K562 (cell line): Measurements from ENCODE around the gene GASK1A. TPM values are rescaled to one million over a fixed set of nuclear protein-coding genes. Genes with fewer than 3 reads are reported as not detected.
A peak's percentile ranks its signal among the peaks of the same experiment; 100 is the strongest.

Experiments used
- ATAC-seq: fragments of 200-7000 bp; cut with Tn5 transposase; 3 replicates; pipeline ENCODE4 v1.9.1; 2020; ENCODE audit warnings: moderate library complexity
- BruUV-seq: library from RNA; stranded (reverse); fragments of 400-500 nt; replicated peaks from 2 replicates; lab custom pipeline; 2021; lab: Mats Ljungman, UMichigan
- CTCF ChIA-PET: fragments of 300-600 bp; formaldehyde crosslinking; extraction: SDS; loops from one replicate; lab custom pipeline; 2021; ENCODE audit warnings: low intra/inter-chr PET ratio; lab: Yijun Ruan, JAX
- POLR2A ChIA-PET: fragments of 300-600, 350-650 bp; sonication (Branson Sonifier 250); formaldehyde crosslinking; extraction: SDS; loops from one replicate; lab custom pipeline; 2021; ENCODE audit warnings: antibody characterized with exemption, inconsistent platforms; lab: Yijun Ruan, JAX
- DNase-seq, 4 experiments: peaks; one replicate each; pipeline versions ENCODE4 v3.0.0 to v3.0.0-alpha.2; 2011 to 2018; ENCODE audit warnings: low spot score in 3 of 4, mixed read lengths in 3 of 4; ENCODE audit errors: extremely low read depth in 1 of 4
- FAIRE-seq: peaks from 2 replicates; lab custom pipeline; 2011; peaks lifted over from hg19 to GRCh38; lab: Jason Lieb, UNC
- H2AFZ ChIP-seq: 2 replicates; pipeline ENCODE4 v1.6.0; 2011; ENCODE audit warnings: low read depth, low read length, control low read depth, inconsistent platforms
- H3K27ac ChIP-seq: fragments of 200-600 bp; 3 replicates; pipeline ENCODE4 v1.8.0; 2011; ENCODE audit warnings: low read depth, mild to moderate bottlenecking, control low read depth, inconsistent platforms, low read length, moderate library complexity, mixed read lengths; ENCODE audit errors: extremely low read depth
- H3K27me3 ChIP-seq, 2 experiments: fragments of 300-600 bp in 1 of 2; 2 replicates in 1 of 2; 3 replicates in 1 of 2; pipeline versions ENCODE4 v1.6.0 to v1.8.0; 2011; ENCODE audit warnings: inconsistent platforms in 2 of 2, low read length in 2 of 2, mild to moderate bottlenecking in 1 of 2, mixed read lengths in 1 of 2, moderate library complexity in 1 of 2; ENCODE audit not compliant: control insufficient read depth in 2 of 2, insufficient read depth in 2 of 2
- H3K36me3 ChIP-seq: fragments of 300-600 bp; 3 replicates; pipeline ENCODE4 v1.8.0; 2011; ENCODE audit warnings: mild to moderate bottlenecking, low read length, inconsistent platforms; ENCODE audit not compliant: control insufficient read depth, insufficient read depth
- H3K4me1 ChIP-seq, 2 experiments: fragments of 200-600 bp in 1 of 2; replicated peaks in 1 of 2; 2 replicates in 1 of 2; 3 replicates in 1 of 2; pipeline versions ENCODE4 v1.5.1 to v1.8.0; 2011; ENCODE audit warnings: inconsistent platforms in 2 of 2, low read length in 2 of 2, mild to moderate bottlenecking in 1 of 2, mixed read lengths in 1 of 2, moderate library complexity in 1 of 2; ENCODE audit not compliant: control insufficient read depth in 2 of 2, insufficient read depth in 2 of 2
- H3K4me2 ChIP-seq: 2 replicates; pipeline ENCODE4 v1.6.1; 2011; ENCODE audit warnings: low read length, control low read depth, inconsistent platforms, mixed read lengths; ENCODE audit not compliant: insufficient read depth
- H3K4me3 ChIP-seq: fragments of 200-600 bp; sonication (generic), shearing (Covaris generic); 2 replicates; pipeline ENCODE4 v1.5.1; 2016; ENCODE audit warnings: control low read depth, inconsistent platforms
- H3K79me2 ChIP-seq: fragments of 200-600 bp; 3 replicates; pipeline ENCODE4 v1.8.0; 2011; ENCODE audit warnings: low read length, inconsistent platforms; ENCODE audit not compliant: control insufficient read depth, insufficient read depth
- H3K9ac ChIP-seq, 2 experiments: 2 replicates each; pipeline versions ENCODE4 v1.6.0 to v1.6.1; 2011; ENCODE audit warnings: low read depth in 2 of 2, low read length in 2 of 2, control low read depth in 1 of 2, inconsistent platforms in 1 of 2, mild to moderate bottlenecking in 1 of 2, mixed read lengths in 1 of 2; ENCODE audit not compliant: insufficient read depth in 1 of 2
- H3K9me1 ChIP-seq: one replicate; pipeline ENCODE4 v1.6.0; 2011; ENCODE audit warnings: inconsistent platforms, mild to moderate bottlenecking, low read length, moderate library complexity; ENCODE audit not compliant: control insufficient read depth, insufficient read depth
- H3K9me3 ChIP-seq: replicated peaks from 2 replicates; pipeline ENCODE4 v1.5.1; 2011; ENCODE audit warnings: low read depth, low read length, inconsistent platforms; ENCODE audit not compliant: control insufficient read depth, insufficient read depth
- H4K20me1 ChIP-seq: replicated peaks from 2 replicates; pipeline ENCODE4 v1.6.1; 2011; ENCODE audit warnings: low read length, inconsistent platforms, mixed read lengths; ENCODE audit not compliant: control insufficient read depth, insufficient read depth
- CBFA2T3 ChIP-seq: fragments of 450-650 bp; IDR thresholded peaks from 2 replicates; pipeline ENCODE4 v1.6.1; 2017
- CCNT2 ChIP-seq: IDR thresholded peaks from 2 replicates; pipeline ENCODE4 v1.6.1; 2011; ENCODE audit warnings: borderline replicate concordance, low read depth, mild to moderate bottlenecking, moderate library complexity, mixed read lengths, low read length; ENCODE audit not compliant: insufficient read length; ENCODE audit errors: extremely low read depth
- COPS2 ChIP-seq: fragments of 450-650 bp; conservative IDR thresholded peaks from 2 replicates; pipeline ENCODE4 v1.6.1; 2016; ENCODE audit warnings: mild to moderate bottlenecking, moderate library complexity
- ELK3 ChIP-seq: fragments of 450-650 bp; formaldehyde crosslinking; IDR thresholded peaks from 2 replicates; pipeline ENCODE4 v1.4.0; 2020; ENCODE audit warnings: mild to moderate bottlenecking
- EP300 ChIP-seq: IDR thresholded peaks from 2 replicates; pipeline ENCODE4 v1.6.1; 2012; ENCODE audit warnings: low read length, improper control_type of control experiment
- HES1 ChIP-seq: fragments of 450-650 bp; IDR thresholded peaks from 2 replicates; pipeline ENCODE4 v1.6.1; 2016; ENCODE audit warnings: low read depth, mild to moderate bottlenecking, moderate library complexity
- IFI16 ChIP-seq: fragments of 250-450 bp; sonication (Bioruptor Pico); IDR thresholded peaks from 2 replicates; pipeline ENCODE4 v2.1.2; 2022; ENCODE audit warnings: mild to moderate bottlenecking, inconsistent platforms
- MECOM ChIP-seq: fragments of 250-450 bp; sonication (Bioruptor Pico); IDR thresholded peaks from 2 replicates; pipeline ENCODE4 v1.8.0; 2022; ENCODE audit warnings: inconsistent platforms
- SMARCB1 ChIP-seq: IDR thresholded peaks from 2 replicates; pipeline ENCODE4 v1.6.1; 2011; ENCODE audit warnings: improper control_type of control experiment, low read depth; ENCODE audit not compliant: insufficient read length
- SRF ChIP-seq, 2 experiments: fragments of 250-450, 450-650 bp in 1 of 2; sonication (Bioruptor Pico) in 1 of 2; sonication (generic) in 1 of 2; formaldehyde crosslinking; IDR thresholded peaks; 2 replicates each; pipeline versions ENCODE4 v1.5.0 to v1.5.1; 2020 to 2022; ENCODE audit warnings: mild to moderate bottlenecking in 1 of 2, missing genetic modification reagents in 1 of 2
- TCF3 ChIP-seq: sonication (generic); formaldehyde crosslinking; IDR thresholded peaks from 2 replicates; pipeline ENCODE4 v1.4.0; 2020; ENCODE audit warnings: mild to moderate bottlenecking, missing genetic modification reagents
- ZNF232 ChIP-seq: sonication (generic); formaldehyde crosslinking; IDR thresholded peaks from 2 replicates; pipeline ENCODE4 v1.8.0; 2022; ENCODE audit warnings: mild to moderate bottlenecking, missing genetic modification reagents
- WGBS: fragments of 100-300 bp; shearing (Covaris generic); methylation state at CpG from one replicate; pipeline ENCODE4 v1.1.6; 2016; ENCODE audit warnings: low coverage, mixed read lengths; ENCODE audit not compliant: insufficient coverage; ENCODE audit errors: missing lambda C conversion rate; 5-methylcytosine and 5-hydroxymethylcytosine counted together
- in situ Hi-C: fragments of 300-500 bp; cut with MboI; formaldehyde crosslinking; loops from 4 replicates; pipeline ENCODE4 v1.15.0; 2018; ENCODE audit warnings: inconsistent platforms, mixed read lengths
- intact Hi-C: fragments of 100-400 bp; cut with micrococcal nuclease; formaldehyde crosslinking; loops from 2 replicates; pipeline ENCODE4 v1.14.2; 2022
- polyA plus RNA-seq, 8 experiments: library from polyadenylated mRNA; depleted of rRNA in 4 of 8; stranded (reverse) in 5 of 8; unstranded in 3 of 8; fragments of >200 nt; fragmentation: Nextera tagmentation in 2 of 8; fragmentation: Illumina TruSeq in 1 of 8; extraction: Ambion mirVana in 2 of 8; extraction: Trizol in 1 of 8; gene quantifications; 2 replicates each; pipeline versions ENCODE4 v1.2.1 to v1.2.3, GENCODE V29; 2011 to 2014; ENCODE audit warnings: inconsistent platforms in 1 of 8, missing spikeins in 1 of 8
- total RNA-seq, 7 experiments: library from RNA; depleted of rRNA in 6 of 7; stranded (reverse); fragments of >200 nt in 6 of 7; fragmentation: Illumina TruSeq in 2 of 7; extraction: Trizol in 2 of 7; gene quantifications; 2 replicates each; pipeline versions ENCODE4 v1.2.1 to v1.2.3, GENCODE V29; 2011 to 2021; ENCODE audit warnings: low replicate concordance in 1 of 7

The GASK1A gene
- total and polyA plus RNA-seq, 9 of the 15 experiments (the other 6 are each of a cell fraction or from before 2014, with no cell fraction given), result 0.04 to 0.11 (median 0.05) TPM; not detected in 5

- TF ChIP-seq CCNT2, result no peak
- no peak for TF ChIP-seq HES1
- TF ChIP-seq IFI16 (CRISPR knock-in tag), result no peak
- TF ChIP-seq SMARCB1, result no peak
- no peak for TF ChIP-seq COPS2
- no peak for TF ChIP-seq ZNF232
- no peak for TF ChIP-seq MECOM (CRISPR knock-in tag)
- no peak for TF ChIP-seq SRF (CRISPR knock-in tag; IDR thresholded peaks at IDR 0.05)
- no peak for TF ChIP-seq ELK3 (CRISPR knock-in tag)
Observed at GRCh38 chr3:43025423-43025822, 46.3 kb downstream of the GASK1A start (continued).

- FAIRE-seq (no peak), DNase-seq (peak in 1 of 4 experiments; percentile 8), ATAC-seq (0 out of 3 replicates have a peak, but pooled peaks have one; percentile 35)
- Histone ChIP-seq H4K20me1 (peaks cover 4% of the 10 kb centered on the region; the same call in 1 of the 2 replicates), H3K9me1 (no peaks in the 10 kb centered on the region), H2AFZ (no peak overlapping the region), H3K36me3 (no peaks in the 10 kb centered on the region), H3K4me3 (no peak overlapping the region), H3K79me2 (no peaks in the 10 kb centered on the region), H3K27ac (no peak overlapping the region), H3K4me2 (no peak overlapping the region), H3K9me3 (no peaks in the 10 kb centered on the region), H3K27me3 (peaks cover 41 to 59% of the 10 kb centered on the region in 2 experiments), H3K9ac (no peak overlapping the region), H3K4me1 (no peaks in the 10 kb centered on the region)
- WGBS, result 0% methylated on average over 1 of the region's 1 CpG
- no TSS peak for BruUV-seq
- CTCF ChIA-PET, result no interaction called here
- intact Hi-C loops, result no loop called here
- in situ Hi-C loops, result no loop called here
- POLR2A ChIA-PET, result no interaction called here
- TF ChIP-seq TCF3, result peak; percentile 27; the same call in 1 of the 2 replicates
- TF ChIP-seq EP300, result no peak
- TF ChIP-seq CBFA2T3, result peak; percentile 31; the same call in 1 of the 2 replicates
Observed at GRCh38 chr3:43028001-43028400, 48.9 kb downstream of the GASK1A start.
